GM21447 (cell line): ENCODE measurements around the gene ETV3.

Source experiments
- ATAC-seq: cut with Tn5 transposase; IDR thresholded peaks from one replicate; pipeline ENCODE4 v1.9.1; 2021; ENCODE audit not compliant: unreplicated experiment

ETV3 gene

GRCh38 chr1:157140063-157140588 is 1.9 kb upstream of the ETV3 start:
- ATAC-seq = no peak

DNA sequence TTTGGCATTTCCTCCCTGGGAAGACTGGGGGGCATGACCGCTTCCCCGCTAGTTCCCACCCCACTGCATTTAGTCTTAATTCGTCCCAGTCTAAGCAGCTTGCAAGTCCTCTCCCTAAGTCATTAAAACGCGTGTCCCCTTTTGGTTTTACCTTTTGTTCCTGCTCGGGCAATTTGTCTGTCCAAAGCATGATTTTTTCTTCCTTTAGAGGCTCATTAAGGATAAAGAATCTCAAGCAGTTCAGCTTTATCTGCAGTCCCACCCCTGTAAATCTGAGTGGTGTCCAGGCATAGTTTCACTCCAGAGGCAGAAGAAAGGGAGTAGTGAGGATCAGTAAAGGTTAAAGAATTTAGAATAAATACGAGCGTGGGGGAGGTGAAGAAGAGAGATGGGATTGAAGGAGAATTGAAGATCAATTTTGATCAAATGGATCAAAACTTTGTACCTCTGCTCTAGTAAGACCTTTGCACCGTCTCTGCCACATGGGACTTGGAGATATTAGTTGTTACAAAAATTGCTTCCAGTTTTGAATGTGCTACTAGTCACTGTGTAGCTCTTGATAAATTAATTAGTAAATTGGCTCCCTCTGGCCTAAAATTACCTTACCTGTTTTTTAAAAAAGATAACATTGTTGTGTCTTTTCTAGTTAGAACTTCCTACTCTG is 989 bp upstream of the ETV3 start:
- no peak for ATAC-seq

GRCh38 chr1:157137408-157138219 is 581 bp downstream of the ETV3 start:
- ATAC-seq = peak; percentile 10

GRCh38 chr1:157137046-157137407 is 1.2 kb downstream of the ETV3 start:
- no peak for ATAC-seq

- ATAC-seq = no peak
Measured at GRCh38 chr1:157136133-157136532, 2.1 kb downstream of the ETV3 start.

GRCh38 chr1:157135646-157136045 is 2.5 kb downstream of the ETV3 start:
- ATAC-seq = no peak

- ATAC-seq = no peak
Measured at GRCh38 chr1:157135070-157135469, 3.1 kb downstream of the ETV3 start.

DNA sequence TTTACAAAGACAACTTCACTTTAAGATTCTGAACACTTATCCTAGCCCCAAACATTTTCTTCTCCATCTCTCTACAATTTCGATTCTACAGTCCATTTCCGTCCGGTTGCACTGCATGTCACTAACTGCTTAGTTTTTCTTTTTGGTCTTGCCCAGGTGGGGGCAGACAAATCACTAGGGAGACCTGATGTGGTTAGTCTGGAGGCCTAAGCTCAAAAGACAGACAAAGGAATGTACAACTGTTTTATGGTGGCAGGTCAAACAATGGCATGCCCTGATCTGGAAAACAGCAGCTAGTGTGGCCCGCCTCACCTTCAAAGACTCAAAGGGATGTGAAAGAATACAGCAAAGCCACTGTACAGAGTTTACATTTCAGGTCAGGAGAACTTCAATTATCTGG is 3.8 kb downstream of the ETV3 start:
- ATAC-seq = no peak

DNA sequence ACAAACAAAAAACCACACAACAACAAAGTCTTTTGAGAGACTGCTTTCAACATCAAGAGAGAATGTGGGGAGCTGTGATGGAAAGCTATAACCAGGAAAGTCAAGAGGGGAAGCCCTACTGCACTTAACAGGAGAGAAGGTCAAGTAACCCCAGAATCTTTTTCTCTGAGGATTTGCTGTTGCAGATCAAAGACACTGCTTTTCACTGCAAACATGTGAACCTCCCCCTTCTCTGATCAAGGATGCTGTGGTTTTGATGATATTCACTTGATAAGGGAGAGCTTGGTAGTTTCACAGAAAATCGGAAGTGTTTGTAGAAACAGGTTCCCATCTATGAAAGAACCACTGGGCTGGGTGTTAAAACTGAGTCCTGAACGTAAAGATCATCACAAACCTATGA is 4.8 kb downstream of the ETV3 start:
- no peak for ATAC-seq

DNA sequence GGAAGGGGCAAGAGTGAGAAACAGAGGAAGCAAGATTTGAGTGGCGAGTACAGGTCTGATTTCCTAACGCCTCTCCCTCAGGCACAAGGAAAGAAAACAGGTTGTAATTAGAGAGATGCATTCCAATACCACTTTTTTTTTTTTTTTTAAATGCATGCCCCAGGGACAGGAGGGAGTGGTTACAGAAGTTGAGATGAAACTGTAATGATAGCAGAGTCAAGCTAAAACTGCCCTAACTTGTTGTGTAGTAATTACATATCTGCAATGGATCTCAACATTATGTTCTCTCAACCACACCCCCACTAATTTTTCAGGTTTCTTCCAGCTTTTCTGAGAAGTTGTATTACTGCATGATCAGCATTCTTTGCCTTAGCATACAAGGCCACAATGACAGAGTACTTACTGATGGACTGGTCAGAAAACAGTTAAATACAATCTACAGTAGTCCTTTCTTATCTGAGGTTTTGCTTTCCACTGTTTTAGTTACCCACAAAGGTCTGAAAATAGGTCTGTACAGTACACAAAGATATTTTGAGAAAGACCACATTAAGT is 5.5 kb downstream of the ETV3 start:
- ATAC-seq = no peak

DNA sequence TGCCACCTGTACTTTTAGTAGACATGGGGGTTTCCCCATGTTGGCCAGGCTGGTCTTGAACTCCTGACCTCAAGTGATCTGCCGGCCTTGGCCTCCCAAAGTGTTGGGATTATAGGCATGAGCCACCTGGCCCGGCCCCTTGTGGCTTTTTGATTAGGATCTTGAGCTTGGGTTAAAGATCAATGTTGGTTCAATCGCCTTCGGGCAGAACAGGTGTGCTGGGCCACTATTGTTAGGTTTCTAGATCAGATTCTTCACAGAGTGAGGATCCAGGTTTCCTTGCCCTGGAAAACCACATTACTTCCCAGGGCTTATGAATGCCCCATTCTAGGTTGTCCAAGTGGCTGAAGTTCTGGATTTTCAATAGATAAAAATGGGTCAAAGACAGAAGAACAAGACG is 6.1 kb downstream of the ETV3 start:
- no peak for ATAC-seq

- ATAC-seq = no peak
Measured at GRCh38 chr1:157131281-157131680, 6.9 kb downstream of the ETV3 start.

DNA sequence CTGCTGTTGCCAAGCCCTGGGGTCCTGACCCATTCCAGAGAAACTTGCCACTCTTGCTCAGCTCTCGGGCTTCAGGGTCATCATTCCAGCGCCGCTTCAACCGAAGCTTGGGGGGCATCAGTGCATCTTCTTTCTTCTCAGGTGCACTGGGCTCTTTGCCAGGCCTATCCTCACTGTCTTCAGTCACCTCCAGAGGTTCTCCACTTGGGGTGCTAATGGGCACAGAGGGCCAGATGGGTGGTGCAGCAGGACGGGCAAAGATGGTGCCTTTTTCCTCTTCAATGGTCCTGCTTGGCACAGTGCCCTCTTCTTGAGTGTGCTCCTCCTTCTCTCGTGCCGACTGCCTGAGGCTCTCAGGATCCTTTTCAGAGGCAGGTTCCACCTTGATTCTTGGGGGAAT is 13.3 kb downstream of the ETV3 start:
- ATAC-seq = no peak

DNA sequence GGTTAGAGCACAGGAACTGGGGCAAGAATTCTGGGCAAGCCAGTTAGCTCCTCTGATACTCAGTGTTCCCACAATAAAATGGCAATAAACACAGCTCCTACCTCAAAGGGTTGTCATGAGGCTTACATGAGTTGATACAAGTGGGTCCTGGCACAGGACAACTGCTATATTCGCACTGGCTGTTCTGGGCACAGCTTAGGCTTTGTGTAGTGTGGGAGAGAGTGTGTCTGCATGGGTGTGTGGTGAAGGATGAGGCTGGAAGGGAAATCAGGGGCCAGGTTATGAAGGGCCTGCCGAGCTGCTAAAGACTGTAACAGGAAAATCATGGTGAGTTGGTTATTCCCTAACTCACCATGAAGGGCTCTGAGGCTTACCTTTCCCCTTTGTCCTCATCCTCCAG is 18.7 kb downstream of the ETV3 start:
- no peak for ATAC-seq

DNA sequence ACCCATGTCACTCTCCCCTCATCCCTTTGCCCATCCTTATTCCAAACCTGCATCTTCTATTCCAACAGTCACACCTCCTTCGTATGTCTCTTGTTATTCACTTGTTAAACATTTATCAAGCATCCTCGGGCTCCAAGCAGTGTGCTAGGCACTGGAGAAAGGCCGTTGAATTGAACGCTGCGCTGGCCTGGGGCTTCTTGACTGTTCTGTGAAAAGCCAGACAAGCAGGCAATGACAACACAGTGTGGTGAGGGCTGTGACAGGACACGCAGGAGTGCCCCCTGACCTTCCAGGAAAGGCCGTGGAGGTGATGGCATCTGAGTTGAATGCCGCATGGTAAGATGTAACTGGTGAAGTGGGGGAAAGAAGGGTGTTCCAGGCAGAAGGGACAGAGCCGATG is 19.2 kb downstream of the ETV3 start:
- ATAC-seq = no peak

DNA sequence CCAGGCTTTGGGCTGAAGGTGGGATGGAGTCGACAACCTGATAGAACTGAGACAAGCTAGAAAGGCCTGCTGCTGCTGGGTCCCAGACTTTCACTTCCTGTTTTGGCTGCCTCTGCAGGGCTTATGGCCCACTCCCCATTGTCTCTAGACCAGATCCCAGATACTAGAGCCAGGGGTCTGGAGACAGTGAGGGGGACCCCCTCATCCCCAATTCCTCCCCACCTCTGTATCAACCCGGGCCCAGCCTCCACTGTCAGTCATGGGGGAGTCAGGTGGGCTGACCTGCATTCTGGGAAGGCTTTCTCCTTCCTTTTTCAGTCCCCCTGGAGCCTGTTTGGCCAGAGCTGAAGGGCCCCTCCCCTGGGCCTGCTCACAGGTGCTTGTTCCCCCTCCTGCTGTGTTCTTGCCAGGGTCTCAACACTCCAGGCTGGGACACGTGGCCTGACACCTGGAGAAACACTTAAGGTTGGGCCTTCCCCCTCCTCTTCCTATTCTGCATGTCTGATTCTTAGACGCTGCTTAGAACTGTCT is 20.6 kb downstream of the ETV3 start:
- no peak for ATAC-seq

DNA sequence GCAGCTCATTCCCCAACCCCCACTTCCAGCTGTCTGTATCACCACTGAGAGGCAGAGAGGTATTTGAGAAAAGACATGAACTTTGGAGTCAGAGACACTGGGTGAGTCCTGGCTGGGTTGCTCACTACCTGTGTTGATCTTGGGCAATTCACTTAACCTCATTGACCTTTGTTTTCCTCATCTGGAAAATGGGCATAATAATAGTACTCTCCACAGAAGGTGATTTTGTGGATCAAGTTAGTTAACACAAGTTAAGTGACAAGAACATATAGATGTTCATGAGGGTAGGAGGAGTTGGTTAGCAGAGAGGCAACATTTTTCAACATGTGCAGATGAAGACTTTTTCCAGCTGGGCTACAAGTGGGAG is 21.5 kb downstream of the ETV3 start:
- ATAC-seq = no peak

DNA sequence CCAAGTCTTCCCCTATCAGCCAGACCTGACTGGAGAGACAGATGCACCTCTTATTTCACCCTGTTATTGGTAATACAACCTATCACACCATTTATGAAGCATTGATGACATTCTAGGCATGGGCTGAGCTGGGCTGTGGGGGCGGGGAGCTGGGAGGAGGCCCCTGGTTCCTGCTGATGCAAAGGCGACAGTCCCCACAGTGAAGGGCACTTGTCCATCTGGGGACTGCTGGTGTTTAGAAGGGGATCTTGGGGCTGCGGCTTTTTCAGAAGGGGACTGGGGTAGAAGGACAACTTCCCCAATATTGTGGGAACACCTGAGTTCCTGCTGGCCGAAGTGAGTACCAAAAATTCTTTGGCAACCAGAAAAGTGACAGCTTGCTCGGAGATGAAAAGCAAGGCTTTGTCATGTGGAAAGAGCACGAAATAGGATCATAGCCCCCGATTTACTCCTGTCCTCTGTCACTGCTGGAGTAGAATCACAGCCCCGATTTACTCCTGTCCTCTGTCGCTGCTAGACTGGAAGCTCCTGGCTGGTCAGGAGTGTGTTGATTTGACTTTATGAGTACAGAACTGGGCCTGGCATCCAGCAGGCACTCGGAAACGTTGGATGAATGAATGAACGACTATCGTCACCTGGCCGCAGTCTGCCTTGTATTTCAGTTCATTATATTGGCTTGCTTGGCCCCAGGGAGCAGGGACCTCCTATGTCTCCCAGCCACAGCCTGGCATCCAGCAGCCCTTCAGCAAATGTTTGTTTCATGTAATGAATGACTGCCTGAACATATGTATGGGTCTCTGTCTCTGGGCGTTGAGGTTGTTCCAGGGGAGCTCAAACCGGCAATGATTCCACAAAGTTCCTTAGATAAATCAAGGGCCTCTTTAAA is 22.1 kb downstream of the ETV3 start:
- no peak for ATAC-seq

DNA sequence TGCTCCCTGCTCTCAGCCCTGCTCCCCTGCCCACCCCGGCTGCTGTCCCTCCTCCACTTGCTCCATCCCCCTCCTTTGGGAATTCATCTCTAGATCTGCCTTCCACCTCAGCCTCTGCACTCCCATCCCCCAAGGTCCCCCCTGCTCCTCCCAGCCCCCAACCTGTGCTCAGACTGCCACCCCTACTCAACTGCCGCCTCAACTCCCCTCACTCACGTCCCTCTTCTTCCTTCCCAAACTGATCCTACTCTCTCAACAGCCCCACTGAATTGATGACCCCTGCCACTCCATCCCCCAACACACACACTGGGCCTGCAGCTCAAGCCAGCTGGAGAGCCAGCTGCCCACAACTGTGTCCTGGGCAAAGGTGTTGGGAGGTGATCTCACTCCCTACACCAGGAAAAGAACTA is 22.8 kb downstream of the ETV3 start:
- ATAC-seq = no peak

- ATAC-seq = no peak
Measured at GRCh38 chr1:157114183-157115121, 23.7 kb downstream of the ETV3 start.
